ENCODE results near the gene MICU1. TPM values are rescaled to one million over a fixed set of nuclear protein-coding genes. Genes with fewer than 3 reads are reported as not detected.
A peak's percentile ranks its signal among the peaks of the same experiment; 100 is the strongest.
"Not testable (repeated sequence)": the region's sequence is repeated elsewhere in the genome, so short reads cannot be mapped to it uniquely, and the experiment has no call there.

Gene MICU1
- polyA plus RNA-seq, 1 donor, result 111 TPM

DNA sequence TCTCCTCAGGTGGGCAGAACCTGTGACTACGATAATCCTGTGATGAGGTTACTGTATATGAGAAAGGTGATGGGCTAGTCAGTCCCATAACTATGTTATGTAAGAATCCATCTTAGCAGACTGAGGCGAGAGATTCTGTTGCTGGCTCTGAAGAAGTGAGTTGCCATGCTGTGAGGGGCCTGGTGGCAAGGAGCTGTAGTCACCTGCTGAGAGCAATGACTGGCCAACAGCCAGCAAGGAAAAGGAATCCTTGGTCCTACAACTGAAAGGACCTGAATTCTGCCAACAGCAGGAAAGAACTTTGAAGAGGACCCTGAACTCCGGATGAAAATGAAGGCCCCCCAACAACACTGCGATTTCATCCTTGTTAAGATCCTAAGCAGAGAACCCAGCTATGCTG, 240.2 kb downstream of the MICU1 start:
- no peak for DNase-seq

- not testable (repeated sequence) for DNase-seq
Measured at GRCh38 chr10:72384982-72385381, 240.9 kb downstream of the MICU1 start.

- no peak for DNase-seq
Measured at GRCh38 chr10:72379776-72380175, 246.1 kb downstream of the MICU1 start.

DNA sequence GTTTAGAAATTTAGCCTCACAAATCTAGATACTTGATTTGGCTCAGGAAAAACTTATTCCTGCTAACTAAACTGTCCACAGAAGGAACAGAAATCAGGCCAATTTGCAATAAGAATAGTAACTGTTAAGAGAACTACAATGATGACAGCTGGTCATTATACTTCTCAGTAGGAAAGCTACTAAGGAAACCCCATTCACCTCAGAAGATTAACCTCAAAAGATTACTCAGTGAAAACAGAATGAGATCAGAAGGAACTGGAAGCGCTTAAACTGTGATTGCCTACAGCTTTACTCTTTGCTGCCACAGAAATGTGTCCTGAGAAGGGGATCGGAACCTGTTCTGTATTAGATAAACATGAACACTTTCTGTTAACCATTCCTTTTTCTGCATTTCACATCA, 246.8 kb downstream of the MICU1 start:
- DNase-seq, result no peak

GRCh38 chr10:72375585-72375984, 250.3 kb downstream of the MICU1 start:
- DNase-seq, result no peak

- no peak for DNase-seq
Measured at GRCh38 chr10:72375173-72375572, 250.7 kb downstream of the MICU1 start.

GRCh38 chr10:72370201-72370722, 255.6 kb downstream of the MICU1 start:
- DNase-seq, result no peak

DNA sequence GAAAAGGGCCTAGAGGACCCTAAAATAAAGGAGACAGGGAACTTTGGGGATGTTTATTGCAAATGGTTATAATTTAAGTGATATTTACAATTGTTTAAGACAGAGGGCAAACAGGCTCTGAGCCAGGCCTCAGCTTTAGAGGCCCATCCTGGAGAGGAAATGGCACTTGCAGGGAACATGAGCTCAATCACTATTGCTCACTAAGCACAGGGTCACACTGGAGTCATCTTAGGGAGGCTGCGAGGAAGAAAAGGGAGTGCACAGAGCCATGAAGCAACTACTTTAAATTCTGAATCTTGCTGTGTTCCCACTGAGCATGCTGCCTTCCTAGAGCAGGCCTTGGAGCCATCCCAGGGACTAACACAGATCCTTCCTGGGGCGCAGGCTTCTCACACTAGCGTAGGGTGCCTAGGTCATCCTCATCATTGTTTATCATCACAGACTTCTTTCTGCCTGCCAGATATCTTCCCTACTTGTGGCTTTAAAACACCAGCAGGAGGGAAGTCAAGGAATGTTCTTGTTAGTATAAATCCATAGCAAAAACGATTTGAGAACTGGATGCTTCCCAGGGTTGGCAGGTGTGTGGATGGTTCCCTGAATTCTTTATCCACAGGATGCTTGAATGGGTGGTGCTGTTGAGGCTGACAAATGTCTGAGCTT, 258.4 kb downstream of the MICU1 start:
- no peak for DNase-seq

DNA sequence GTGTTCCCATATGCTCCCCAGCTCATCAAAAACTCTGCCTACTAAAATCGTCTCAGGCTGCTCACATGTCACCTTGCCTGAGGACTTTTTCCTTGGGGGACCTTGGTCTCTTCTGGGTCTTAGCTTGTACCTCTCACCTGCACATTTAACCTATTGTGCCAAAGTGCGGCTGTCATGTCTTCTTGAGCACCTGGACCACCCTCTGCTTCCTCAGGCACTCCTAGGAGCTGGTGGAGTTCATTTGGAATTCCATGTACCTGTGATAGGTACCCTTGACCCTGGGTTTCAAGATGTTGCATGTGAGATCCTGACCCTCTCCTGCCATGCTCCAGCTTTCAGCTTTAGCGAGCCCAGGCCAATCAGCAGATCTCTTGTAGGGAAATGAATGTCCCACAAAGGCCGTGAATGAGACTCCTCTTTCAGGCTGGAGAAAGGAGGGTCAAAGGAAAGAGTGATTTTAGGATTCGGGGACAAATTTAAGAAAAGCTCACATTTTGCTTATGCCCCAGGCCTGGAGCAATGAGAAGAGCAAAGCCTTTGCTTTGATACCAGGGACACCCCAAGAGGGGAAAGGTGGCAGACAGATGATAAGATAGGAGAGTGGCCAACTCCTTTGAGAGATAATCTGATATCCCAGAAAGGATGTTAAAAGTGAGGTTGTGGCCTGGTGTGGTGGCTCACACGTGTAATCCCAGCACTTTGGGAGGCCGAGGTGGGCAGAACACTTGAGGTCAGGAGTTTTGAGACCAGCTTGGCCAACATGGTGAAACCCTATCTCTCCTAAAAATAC, 260.6 kb downstream of the MICU1 start:
- DNase-seq, result no peak

DNA sequence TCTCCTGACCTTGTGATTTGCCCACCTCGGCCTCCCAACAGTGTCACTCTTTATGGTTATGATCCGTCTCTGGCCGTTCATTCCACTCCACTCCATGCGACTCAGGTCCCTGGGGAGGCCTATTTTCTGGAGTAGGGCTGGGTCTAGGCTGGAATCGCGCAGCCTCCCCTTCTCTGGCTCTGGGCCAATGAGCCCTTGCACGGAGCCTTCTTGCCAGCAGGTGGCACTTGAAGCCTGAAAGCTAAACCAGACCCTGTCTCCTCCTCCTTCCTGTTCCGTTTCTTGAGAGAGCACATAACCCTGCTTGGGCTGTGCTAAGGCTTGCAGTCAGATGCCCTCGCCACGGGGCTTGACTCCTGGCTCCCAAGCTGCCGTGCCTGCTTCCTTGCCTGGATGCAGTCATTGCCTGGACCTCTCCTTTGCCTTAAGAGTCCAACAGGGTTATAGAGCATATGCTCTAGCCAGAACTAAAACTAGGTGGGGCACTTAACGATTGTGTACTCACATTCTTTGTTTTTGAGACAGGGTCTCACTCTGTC, 261.6 kb downstream of the MICU1 start:
- DNase-seq, result peak; percentile 90

GRCh38 chr10:72356987-72357386, 268.9 kb downstream of the MICU1 start:
- no peak for DNase-seq

DNA sequence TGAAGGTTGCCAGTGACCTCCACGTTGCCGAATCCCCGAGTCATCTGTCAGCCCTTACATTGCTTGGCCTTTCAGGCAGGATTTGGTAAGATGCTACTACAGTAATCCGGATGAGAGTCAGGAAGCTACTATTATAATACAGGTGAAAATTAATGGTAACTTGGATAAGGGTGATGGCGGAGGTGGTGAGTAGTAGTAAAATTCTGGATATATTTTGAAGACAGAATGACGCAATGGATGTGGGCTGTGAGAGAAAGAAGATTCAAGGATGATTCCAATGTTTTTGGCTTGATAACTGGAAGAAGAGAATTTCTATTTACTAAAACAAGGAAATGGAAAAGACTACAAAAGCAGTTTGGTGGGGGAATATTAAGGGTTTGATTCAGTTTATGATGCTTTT, 269.8 kb downstream of the MICU1 start:
- no peak for DNase-seq

- no peak for DNase-seq
Measured at GRCh38 chr10:72355214-72355555, 270.7 kb downstream of the MICU1 start.

- DNase-seq, result peak; percentile 96
Measured at GRCh38 chr10:72354356-72355213, 271.3 kb downstream of the MICU1 start, which contains the start of gene DNAJB12. Gene DNAJB12 (minus strand): TSS chr10:72354919. CDS start chr10:72354897, 22 bp downstream.

- no peak for DNase-seq
Measured at GRCh38 chr10:72353965-72354355, 271.9 kb downstream of the MICU1 start.

- no peak for DNase-seq
Measured at GRCh38 chr10:72353028-72353964, 272.6 kb downstream of the MICU1 start.

DNA sequence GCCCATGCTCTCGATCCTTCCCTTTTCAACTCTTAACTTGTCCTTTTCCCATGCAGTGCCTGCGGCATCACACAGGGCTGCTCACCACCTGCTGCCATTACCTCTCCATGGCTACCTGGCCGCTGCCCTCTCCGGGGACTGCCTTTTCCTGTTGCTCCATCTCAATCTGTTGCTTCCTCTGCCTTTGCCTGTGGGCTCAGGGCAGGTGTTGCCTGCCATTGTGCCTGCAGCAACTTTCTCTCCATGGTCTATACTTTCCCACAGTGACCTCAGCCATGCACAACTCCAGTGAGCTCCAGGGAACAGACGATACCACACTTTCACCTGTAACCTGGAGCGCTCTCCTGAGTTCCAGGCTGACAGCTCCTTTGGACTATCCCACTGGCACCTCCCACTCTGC, 274.4 kb downstream of the MICU1 start:
- no peak for DNase-seq

- no peak for DNase-seq
Measured at GRCh38 chr10:72349438-72349837, 276.4 kb downstream of the MICU1 start.

DNA sequence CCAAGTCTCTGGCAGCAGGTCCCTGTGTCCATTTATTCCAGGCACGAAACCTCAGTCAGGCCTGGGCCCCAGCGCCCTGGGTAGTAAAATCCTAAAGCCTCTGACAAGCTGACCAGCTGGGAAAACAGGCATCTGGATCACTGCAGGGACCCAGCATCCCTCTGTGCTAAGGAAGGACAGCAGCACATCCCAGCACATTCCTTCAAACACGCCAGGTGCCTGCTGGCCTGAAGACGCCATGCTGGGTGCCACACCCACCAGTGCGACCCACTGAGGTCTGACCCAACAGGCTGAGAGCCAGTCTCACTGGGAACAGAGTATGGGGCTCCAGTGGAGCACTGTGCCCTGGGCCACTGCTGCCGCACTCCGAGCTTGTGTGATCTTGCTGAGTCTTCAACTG, 277.6 kb downstream of the MICU1 start:
- DNase-seq, result no peak

- not testable (repeated sequence) for DNase-seq
Measured at GRCh38 chr10:72346117-72346516, 279.8 kb downstream of the MICU1 start.

GRCh38 chr10:72344932-72345331, 280.9 kb downstream of the MICU1 start:
- DNase-seq, result no peak

DNA sequence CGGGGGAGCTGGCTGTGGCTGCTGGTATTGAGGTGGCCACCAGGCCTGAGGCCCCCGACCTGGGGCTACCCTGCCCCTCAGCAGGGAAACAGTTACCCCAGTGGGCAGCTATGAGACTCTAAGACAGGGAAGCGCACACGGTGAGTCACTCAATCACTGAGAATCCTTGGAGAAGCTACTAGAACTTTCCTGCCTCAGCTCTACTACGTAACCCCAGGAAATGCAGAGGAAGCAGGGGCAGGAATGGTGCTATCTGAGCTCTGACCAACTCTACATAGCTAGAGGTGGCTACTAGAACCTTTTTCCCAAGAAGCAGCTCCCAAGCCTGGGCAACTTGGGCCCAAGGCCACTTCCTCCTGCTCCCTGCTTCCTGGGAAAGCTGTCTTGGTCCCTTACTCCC, 283.0 kb downstream of the MICU1 start:
- DNase-seq, result no peak
